Measurements from ENCODE around the gene S100A13. TPM values are rescaled to one million over a fixed set of nuclear protein-coding genes. Genes with fewer than 3 reads are reported as not detected.
A peak's percentile ranks its signal among the peaks of the same experiment; 100 is the strongest.

The S100A13 gene
- total RNA-seq, 4 donors from 2014 or later, result 44.4 to 63.3 (median 55.7) TPM

DNA sequence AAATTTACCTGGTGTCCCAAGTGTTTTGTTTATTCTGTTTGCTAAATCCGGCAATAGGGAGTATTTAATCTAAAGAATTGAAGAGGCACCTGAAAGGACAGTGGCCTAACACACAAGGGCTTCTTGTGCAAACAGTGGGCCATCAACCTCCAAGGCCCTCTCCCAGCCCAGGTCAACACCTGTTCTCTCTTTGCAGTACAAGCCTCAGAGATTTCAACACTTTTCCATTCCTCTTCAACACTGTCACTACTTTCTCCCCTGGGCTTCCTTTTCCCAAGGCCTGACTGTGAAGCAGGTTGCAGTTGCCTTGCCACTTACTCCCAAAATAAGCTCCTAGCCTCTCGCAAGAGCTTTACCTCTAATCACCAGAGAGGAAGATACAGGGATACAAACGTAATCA, 28.0 kb upstream of the S100A13 start:
- H3K4me1 ChIP-seq, result peaks cover 11 to 34% (median 17%) of the 10 kb centered on the region in 3 donors
- intact Hi-C loops (cut with DNase I), result no loop called here
- no peaks in the 10 kb centered on the region for H3K9me3 ChIP-seq
- H3K36me3 ChIP-seq, result peaks cover 0 to 5% (median 0%) of the 10 kb centered on the region in 3 donors
- TF ChIP-seq, protein P1, sequence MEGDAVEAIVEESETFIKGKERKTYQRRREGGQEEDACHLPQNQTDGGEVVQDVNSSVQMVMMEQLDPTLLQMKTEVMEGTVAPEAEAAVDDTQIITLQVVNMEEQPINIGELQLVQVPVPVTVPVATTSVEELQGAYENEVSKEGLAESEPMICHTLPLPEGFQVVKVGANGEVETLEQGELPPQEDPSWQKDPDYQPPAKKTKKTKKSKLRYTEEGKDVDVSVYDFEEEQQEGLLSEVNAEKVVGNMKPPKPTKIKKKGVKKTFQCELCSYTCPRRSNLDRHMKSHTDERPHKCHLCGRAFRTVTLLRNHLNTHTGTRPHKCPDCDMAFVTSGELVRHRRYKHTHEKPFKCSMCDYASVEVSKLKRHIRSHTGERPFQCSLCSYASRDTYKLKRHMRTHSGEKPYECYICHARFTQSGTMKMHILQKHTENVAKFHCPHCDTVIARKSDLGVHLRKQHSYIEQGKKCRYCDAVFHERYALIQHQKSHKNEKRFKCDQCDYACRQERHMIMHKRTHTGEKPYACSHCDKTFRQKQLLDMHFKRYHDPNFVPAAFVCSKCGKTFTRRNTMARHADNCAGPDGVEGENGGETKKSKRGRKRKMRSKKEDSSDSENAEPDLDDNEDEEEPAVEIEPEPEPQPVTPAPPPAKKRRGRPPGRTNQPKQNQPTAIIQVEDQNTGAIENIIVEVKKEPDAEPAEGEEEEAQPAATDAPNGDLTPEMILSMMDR (IDR thresholded peaks at IDR 0.05), result no peak
- no peak for TF ChIP-seq POLR2A (IDR thresholded peaks at IDR 0.05)
- H3K27ac ChIP-seq, result no peak overlapping the region
- H3K27me3 ChIP-seq, result no peaks in the 10 kb centered on the region
- DNase-seq, result no peak
- no peak overlapping the region for H3K4me3 ChIP-seq
- 92 to 93% methylated on average over 2 to 3 of the region's 3 CpGs for WGBS, 2 donors

DNA sequence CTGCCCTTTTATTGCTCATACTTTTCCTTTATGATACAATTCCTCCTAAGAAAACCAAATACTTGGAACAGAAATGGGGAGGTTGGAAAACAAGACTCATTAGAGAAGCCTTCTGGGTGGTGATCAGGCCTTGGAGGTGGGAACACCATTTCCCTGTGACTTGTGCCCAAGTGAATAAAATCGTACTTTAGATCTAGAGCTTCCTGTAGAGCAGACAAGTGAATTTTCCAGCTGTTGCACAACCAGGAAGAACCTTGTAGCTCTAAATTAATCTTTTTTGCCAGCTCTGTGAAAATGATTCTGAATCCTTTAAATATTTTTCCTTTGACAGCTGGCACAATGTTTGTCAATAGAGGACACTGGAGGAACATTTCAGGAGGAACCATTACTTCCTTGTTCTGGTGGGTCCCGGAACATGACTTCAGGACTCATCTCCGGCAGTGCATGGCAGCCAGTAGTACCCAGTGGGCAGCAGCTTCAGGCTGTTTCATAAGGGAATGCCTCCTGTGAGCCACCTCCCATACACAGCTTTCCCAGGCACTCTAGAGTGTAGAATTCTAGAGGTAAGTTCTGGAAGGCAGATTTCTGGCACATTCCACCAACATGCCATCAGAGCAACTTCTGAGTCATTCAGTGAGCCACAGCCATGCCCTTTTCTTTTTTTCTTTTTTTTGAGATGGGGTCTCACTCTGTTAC, 25.6 kb upstream of the S100A13 start:
- intact Hi-C loops (cut with DNase I), result no loop called here
- no peak for DNase-seq
- TF ChIP-seq, protein P1 (IDR thresholded peaks at IDR 0.05), result no peak
- no peak for TF ChIP-seq POLR2A (IDR thresholded peaks at IDR 0.05)
- Histone ChIP-seq H3K36me3 (no peaks in the 10 kb centered on the region), H3K27me3 (no peaks in the 10 kb centered on the region), H3K9me3 (no peaks in the 10 kb centered on the region), H3K4me3 (no peak overlapping the region), H3K4me1 (peaks cover 6 to 30% (median 6%) of the 10 kb centered on the region in 3 donors), H3K27ac (peak overlapping the region; percentile 26 to 67 (median 60))
- 26 to 65% methylated on average over 3 of the region's 3 CpGs for WGBS, 2 donors

DNA sequence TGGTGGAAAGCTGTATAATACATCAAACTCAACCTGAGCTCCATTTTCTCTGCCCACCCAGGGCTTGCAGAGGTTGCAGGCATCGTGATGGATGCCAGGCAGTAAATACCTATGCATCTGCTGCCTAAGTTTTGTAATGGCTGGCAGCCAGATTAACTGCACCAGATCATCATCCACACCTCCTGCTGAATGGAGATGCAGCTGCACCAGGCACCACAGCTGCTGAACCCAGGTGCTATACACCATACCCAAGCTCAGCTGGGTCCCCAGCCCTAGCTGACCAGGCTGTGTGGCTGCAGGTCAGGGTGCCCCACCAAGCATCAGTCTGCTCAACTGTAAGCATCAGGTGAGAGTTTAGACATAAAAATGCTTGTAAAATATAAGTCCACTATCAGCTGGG, 24.5 kb upstream of the S100A13 start:
- no peaks in the 10 kb centered on the region for H3K27me3 ChIP-seq
- peaks cover 0 to 5% (median 0%) of the 10 kb centered on the region in 3 donors for H3K36me3 ChIP-seq
- no peak overlapping the region for H3K4me3 ChIP-seq
- WGBS, 2 donors, result 56 to 60% methylated on average over 1 of the region's 1 CpG
- H3K9me3 ChIP-seq, result no peaks in the 10 kb centered on the region
- intact Hi-C loops (cut with DNase I), result no loop called here
- DNase-seq, result no peak
- no peak overlapping the region for H3K27ac ChIP-seq
- peaks cover 6 to 37% (median 9%) of the 10 kb centered on the region in 3 donors for H3K4me1 ChIP-seq
- TF ChIP-seq, protein P1 (IDR thresholded peaks at IDR 0.05), result no peak
- no peak for TF ChIP-seq POLR2A (IDR thresholded peaks at IDR 0.05)

DNA sequence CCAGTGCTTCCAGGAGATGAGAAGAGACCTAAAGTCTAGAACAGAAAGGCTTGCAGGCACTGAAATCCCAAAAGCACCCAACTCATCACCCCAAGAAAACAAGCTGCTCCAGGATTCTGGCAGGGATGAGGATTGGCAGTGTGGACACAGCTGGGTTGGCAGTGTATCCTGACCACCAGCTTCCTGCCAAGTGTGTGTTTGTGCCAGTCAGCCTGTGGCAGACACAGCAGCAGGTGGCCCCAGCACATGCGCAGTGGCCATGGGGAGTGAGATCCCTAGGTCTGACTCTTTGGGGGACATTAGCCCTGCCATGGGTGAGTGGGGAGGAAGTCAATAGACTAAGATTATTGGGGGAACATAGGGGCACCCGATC, 22.5 kb upstream of the S100A13 start:
- no peak for DNase-seq
- Histone ChIP-seq H3K27me3 (no peaks in the 10 kb centered on the region), H3K27ac (no peak overlapping the region), H3K36me3 (peaks cover 8 to 24% (median 11%) of the 10 kb centered on the region in 3 donors), H3K4me3 (no peak overlapping the region), H3K9me3 (no peaks in the 10 kb centered on the region), H3K4me1 (peaks cover 6 to 38% (median 9%) of the 10 kb centered on the region in 3 donors)
- 80 to 85% methylated on average over 1 to 2 of the region's 2 CpGs for WGBS, 2 donors
- intact Hi-C loops (cut with DNase I), result no loop called here
- TF ChIP-seq, protein P1 (IDR thresholded peaks at IDR 0.05), result no peak
- no peak for TF ChIP-seq POLR2A (IDR thresholded peaks at IDR 0.05)

DNA sequence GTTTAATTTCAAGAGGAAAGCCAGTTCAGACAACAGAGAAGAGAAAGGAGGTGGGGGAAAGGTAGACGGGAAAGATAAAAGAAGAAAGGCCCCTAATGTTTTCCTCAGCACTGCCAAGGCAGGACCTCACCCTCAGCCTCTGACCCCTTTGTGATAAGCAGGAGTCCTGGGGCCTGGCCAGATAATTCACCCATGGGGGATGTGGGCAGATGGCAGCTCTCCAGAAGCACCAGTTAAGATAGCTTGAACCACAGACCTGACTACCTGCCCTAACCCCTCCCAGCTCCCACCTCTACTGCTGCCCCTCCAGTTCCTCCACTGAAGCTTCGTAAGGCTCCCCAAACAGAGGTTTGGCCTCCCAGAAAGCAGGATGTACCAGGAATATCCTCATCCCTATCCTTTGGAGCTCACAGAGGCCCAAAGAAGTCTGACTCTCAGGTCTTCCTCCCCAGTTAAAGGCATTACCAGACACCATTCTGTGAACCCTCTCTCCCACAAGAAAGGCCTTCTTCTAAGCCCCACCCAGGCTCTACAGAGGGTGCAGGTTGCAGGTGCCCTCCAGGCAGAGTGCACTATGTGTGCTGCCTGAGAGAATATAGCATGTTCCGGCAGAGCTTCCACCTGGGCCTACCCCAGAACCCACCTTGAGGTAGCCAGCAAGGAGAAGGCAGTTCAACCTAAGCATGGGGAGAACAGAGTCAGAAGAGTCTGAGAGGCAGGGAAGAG, 22.0 kb upstream of the S100A13 start:
- no peak overlapping the region for H3K27ac ChIP-seq
- no peaks in the 10 kb centered on the region for H3K9me3 ChIP-seq
- no peak overlapping the region for H3K4me3 ChIP-seq
- H3K27me3 ChIP-seq, result no peaks in the 10 kb centered on the region
- peaks cover 6 to 38% (median 9%) of the 10 kb centered on the region in 3 donors for H3K4me1 ChIP-seq
- no peak for TF ChIP-seq POLR2A (IDR thresholded peaks at IDR 0.05)
- TF ChIP-seq, protein P1 (IDR thresholded peaks at IDR 0.05), result no peak
- 42 to 49% methylated on average over 3 of the region's 3 CpGs for WGBS, 2 donors
- intact Hi-C loops (cut with DNase I), result no loop called here
- H3K36me3 ChIP-seq, result peaks cover 8 to 30% (median 15%) of the 10 kb centered on the region in 3 donors
- DNase-seq, result no peak

Measured in esophagus squamous epithelium (tissue), 5 donors.